Activated effector memory CD4-positive, alpha-beta T cell treated with Interleukin-2 at 50 U/mL for 16 hours (primary cell): ENCODE data around the gene TTC7B.

Source experiments
- DNase-seq: peaks from one replicate; pipeline ENCODE4 v3.0.0-alpha.2; 2020

TTC7B gene

DNA sequence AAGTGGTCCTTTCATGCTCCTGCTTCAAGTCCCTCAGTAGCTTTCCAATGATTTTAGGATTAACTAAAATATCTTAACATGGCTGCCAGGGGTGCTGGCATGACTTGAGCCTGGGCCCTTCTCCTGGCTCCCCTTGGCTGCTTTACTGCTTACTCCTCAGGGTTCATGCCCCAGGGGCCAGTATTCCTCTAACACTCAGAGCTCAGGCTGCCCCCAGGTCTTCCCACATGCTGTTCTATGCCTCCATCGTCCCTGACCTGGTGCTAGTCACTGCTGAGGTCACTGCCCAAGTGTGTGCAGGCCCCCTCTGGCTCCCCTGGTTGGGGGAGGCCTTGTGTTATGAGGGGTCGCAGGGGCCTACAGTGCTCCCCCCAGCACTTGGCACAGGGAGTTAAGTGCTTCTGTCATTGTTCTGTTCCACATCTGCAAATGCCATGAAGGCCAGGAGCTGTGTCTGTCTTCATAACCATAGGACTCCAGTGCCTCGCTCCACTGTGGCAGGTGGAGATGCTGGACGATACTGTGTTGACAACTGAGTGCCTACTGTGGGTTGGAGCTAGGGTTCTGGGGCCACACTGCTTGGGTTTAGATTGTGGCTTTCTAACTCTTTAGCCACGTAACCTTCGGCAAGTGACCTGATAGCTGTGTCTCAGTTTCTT, 228.8 kb downstream of the TTC7B start:
- no peak for DNase-seq

DNA sequence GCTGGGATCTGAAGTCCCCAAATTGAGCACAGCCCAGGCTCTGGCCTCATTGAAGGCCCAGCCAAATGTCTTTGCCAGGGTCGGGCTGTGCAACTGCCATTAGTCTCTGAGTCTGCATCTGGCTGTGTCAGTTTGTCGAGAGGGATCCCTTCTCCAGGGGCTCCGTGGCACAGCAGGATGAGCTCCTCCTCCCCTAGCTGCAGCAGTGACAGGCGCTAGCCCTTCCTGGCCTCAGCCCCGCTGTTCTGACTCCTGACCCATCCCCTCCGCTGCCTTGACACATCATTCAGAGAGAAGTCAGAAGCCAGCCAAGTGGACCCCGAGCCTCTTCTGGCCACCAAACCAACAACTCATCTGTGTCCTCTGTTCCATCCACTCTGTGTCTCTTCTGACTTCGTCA, 231.1 kb downstream of the TTC7B start:
- no peak for DNase-seq

GRCh38 chr14:90583916-90584605, 232.2 kb downstream of the TTC7B start:
- no peak for DNase-seq

DNA sequence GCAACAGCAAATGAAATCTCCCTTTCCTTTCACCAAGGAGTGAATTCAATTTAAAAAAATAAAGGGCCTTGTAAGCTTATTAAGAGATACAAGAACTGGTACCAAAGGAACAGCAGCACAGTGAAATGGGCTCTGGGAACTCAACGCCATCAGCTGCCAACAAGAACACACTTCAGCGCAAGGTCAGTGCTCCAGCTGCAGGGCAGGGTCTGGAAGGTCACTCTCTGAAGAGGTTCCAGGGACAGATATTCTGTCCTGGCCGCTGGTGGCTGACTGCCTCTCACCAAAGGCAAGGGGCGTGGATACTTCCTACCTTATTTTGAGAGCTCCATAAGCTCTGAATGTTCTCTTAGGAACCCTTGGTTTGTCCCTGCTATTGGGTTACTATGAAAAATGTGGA, 232.8 kb downstream of the TTC7B start:
- DNase-seq, result no peak

DNA sequence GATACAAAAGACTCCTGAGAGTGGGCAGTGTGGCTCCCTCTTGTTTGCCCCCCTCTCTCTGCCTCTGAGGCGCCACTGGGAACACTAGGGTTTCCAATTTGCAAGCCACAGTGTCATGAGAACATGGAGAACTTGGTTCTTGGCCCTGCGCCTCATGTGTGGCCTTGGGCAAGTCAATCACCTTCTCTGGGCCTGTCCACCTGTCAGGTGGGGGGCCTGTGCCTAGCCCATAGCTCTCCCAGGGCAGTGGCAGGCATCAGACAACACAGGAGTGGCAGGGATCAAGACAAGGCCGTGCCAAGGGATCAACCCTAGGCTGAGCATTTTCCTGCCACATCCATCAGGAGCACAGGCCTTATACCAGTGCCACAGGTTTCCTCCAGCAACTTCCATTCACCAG, 234.1 kb downstream of the TTC7B start:
- DNase-seq, result no peak

DNA sequence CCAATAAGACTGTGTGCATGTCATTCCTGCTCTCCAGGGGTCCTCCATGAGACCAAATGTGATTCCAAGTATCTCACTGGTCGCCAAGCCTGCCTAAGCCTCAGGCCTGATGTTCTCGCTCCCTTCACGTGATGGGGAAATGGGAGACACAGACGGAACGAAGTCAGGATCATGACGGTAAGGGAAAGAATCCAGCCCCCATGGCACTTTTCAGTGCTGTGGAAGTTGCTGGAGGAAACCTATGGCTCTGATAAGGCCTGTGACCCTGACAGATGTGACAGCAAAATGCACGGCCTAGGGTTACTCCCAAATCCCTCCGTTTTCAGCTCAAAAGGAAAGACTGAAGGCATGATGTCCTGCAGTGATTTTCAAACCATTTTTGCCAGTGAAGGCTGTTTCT, 234.5 kb downstream of the TTC7B start:
- no peak for DNase-seq

- no peak for DNase-seq
These were observed 235.6 kb downstream of the TTC7B start for GRCh38 chr14:90580377-90581335.

DNA sequence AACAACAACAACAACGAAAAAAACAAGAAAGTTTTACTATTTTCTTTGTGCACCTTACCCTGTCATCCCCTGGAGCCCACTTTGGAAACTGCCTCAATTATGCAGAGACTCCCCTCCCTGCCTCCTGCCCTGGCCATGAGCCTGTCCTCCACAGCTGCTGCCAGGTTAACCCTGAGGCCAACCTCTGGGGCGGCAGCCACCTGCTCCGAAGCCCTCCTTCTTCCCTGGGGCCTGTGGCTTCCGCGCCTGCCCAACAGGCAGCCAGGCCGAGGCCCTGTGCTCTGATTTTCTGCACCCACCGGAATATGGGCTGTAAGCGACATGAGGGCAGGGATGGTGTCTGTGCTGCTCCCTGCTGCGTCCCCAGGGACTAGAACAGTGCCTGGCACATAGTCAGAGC, 236.4 kb downstream of the TTC7B start:
- DNase-seq, result no peak

GRCh38 chr14:90579088-90579487, 237.1 kb downstream of the TTC7B start:
- no peak for DNase-seq

GRCh38 chr14:90578283-90578985, 237.8 kb downstream of the TTC7B start:
- DNase-seq, result no peak

DNA sequence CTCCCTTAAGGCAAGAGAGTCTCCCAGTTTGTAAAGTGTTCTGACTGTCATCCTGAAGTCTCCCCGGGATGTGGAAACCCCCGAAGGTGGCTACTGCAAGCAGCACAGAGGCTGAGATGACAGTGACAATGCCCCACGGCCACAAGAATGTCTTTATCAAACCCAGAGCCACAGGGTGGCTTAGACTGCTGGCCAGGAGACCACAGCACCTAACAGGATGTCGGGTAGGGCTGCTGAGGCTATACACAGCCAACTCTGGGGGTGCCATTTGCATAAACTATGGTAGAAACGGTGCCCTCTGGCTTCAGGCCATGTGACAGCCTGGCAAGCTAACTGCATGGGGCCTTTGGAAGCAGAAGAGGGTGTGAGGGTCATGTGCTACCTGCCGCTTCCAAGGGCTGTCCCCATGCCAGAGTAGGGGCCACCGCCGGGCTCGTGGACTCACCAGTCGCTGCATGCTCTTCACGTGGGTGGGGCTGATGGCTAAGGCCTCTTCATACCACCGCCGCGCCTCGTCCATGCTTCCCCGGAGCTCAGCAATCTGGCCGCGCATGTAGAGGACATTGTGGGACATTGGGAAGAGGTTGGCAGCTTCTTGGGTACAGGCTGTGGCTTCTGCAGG, 238.5 kb downstream of the TTC7B start:
- no peak for DNase-seq

DNA sequence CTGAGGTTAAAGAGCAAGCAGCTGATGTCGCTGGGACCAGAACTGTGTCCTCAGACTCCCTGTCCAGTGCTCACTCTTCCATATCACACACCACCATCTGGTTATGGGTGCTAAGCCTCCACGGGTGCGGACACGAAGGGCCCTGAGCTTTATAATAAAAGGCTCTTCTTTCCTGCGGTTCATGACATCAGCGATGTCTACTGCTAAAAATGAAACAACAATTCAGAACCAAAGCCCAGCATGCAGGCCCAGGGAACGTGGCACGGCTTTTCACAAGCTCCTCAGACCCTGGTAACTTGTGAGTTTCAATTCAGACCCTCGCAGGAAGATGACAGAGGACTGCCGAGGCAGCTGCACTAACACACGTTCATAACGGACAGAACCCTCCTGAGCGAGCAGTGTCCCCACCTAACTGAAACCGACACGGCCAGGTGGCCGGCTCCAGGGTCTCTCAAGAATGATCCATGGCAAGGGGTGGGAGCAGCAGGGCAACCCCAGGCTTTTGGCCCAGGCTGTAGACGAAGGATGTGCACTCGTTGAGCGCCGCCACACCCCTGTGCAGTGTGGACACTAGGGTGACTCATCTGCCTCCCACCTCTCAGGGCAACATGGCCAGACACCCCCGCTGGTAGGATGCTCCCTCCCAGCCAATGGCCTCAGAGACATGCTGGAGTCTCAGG, 239.1 kb downstream of the TTC7B start:
- no peak for DNase-seq

DNA sequence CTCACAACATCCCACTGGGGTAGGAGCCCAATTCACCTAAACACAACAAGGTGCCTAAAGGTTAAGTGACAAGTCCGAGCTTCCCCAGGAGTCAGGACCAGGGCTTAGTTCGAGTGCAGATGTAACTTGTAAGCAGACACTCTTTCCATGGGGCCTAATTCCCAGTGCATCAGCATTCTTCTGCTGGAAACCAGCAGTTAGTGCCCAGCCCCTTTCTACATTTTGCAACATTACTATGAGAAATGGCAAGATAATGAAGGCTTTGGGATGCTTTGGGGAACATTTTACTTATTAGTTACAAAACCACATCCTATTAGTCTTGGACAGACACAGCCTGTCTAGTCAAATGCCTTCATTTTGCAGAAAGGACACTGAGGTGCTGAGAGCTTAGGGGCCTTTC, 239.6 kb downstream of the TTC7B start:
- DNase-seq, result no peak

GRCh38 chr14:90575781-90576180, 240.4 kb downstream of the TTC7B start:
- DNase-seq, result no peak

DNA sequence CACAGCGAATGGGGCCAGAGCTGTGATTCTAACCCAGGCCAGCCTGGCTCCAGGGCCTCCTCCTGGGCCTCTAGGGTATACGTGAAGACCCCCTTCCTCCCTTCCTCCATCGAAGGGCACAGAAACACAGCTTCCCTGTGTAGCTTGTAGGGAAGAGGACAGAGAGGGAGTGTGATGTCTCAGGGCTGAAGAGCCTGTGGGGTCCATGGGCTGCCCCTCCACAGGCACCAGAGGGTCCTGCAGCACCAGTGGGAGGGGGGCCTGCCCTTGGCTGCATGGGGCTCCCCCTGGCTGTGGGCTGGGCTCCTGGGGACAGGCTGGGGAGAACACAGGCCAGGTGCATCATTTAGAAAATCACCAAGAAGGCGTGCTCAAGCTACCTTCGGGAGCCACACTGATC, 240.9 kb downstream of the TTC7B start:
- no peak for DNase-seq

- no peak for DNase-seq
These were observed 241.8 kb downstream of the TTC7B start for GRCh38 chr14:90574188-90575131.

- no peak for DNase-seq
These were observed 242.7 kb downstream of the TTC7B start for GRCh38 chr14:90573385-90574105.

DNA sequence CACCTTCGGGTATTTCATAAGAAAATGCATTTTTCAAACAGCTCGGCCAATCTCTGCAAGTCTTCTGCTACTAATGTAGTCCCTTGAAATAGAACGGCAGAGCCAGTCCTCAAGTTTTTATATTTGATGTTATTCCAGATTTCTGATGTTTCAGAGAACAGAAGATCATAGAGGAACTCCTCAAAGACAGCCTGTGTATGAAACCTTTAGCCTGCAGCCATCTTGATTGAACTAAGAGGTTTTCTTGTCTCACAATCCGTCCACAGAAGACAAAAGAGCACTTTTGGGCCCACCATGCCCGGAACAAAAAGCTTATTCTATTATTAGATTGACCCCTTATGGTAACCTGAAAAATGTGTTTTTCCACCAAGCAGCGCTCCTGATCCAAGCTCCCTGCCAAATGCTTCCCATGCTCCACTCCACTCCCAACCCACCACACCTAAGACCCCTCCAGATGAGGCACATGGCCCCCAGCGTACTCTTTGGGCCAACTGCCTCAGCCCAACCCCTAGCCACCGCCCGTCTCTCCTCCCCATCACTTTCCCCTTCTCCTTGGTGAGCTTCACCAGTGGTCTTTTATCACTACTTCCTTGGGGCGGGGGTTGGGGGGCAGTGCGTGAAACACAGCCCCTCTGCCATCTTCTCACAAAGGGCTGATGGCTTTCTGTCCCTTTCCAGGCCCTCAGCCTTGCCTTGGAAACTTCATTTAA, 243.6 kb downstream of the TTC7B start:
- DNase-seq, result no peak
